Lung (tissue), 12 donors: ENCODE measurements around the gene TRPC4AP. TPM values are rescaled to one million over a fixed set of nuclear protein-coding genes. Genes with fewer than 3 reads are reported as not detected.

Experiments used
- ATAC-seq: fragments of 200-7000 bp; cut with Tn5 transposase; one replicate; pipeline ENCODE4 v1.9.1; 2020; ENCODE audit warnings: moderate number of reproducible peaks; ENCODE audit not compliant: insufficient read depth, low FRiP score
- DNase-seq, 3 donors: peaks; one replicate each; pipeline ENCODE4 v3.0.0-alpha.2; 2013 to 2017
- H3K27ac ChIP-seq, 2 donors: one replicate each; pipeline ENCODE4 v1.5.1; 2013; ENCODE audit warnings: mild to moderate bottlenecking in 2 of 2, moderate library complexity in 2 of 2, control low read depth in 1 of 2, inconsistent platforms in 1 of 2, low read depth in 1 of 2, low read length in 1 of 2
- H3K27me3 ChIP-seq, 3 donors: one replicate each; pipeline ENCODE4 v1.5.1; 2013; ENCODE audit warnings: low read length in 2 of 3; ENCODE audit not compliant: control insufficient read depth in 3 of 3, insufficient read depth in 3 of 3
- H3K36me3 ChIP-seq, 4 donors: one replicate each; pipeline ENCODE4 v1.5.1; 2013; ENCODE audit warnings: low read length in 4 of 4, mild to moderate bottlenecking in 1 of 4, moderate library complexity in 1 of 4; ENCODE audit not compliant: control insufficient read depth in 4 of 4, insufficient read depth in 4 of 4
- H3K4me1 ChIP-seq, 5 donors: one replicate each; pipeline ENCODE4 v1.5.1; 2013; ENCODE audit warnings: low read length in 5 of 5, mild to moderate bottlenecking in 2 of 5, moderate library complexity in 1 of 5; ENCODE audit not compliant: control insufficient read depth in 5 of 5, insufficient read depth in 5 of 5
- H3K4me3 ChIP-seq: one replicate; pipeline ENCODE4 v1.5.1; 2013; ENCODE audit warnings: mild to moderate bottlenecking, control low read depth, moderate library complexity
- H3K9ac ChIP-seq, 2 donors: one replicate each; pipeline ENCODE4 v1.5.1; 2013; ENCODE audit warnings: low read length in 2 of 2, control low read depth in 1 of 2; ENCODE audit not compliant: insufficient read depth in 1 of 2
- H3K9me3 ChIP-seq, 4 donors: one replicate each; pipeline ENCODE4 v1.5.1; 2013; ENCODE audit warnings: low read length in 3 of 4, mild to moderate bottlenecking in 1 of 4, moderate library complexity in 1 of 4; ENCODE audit not compliant: control insufficient read depth in 4 of 4, insufficient read depth in 3 of 4
- WGBS, 2 donors: extraction: QIAGEN DNeasy Blood & Tissue Kit; methylation state at CpG; one replicate each; pipeline ENCODE4 v1.1.7; 2013; 5-methylcytosine and 5-hydroxymethylcytosine counted together
- polyA plus RNA-seq, 2 donors: library from polyadenylated mRNA; stranded (reverse); fragments of 200-250 nt; gene quantifications; one replicate each; pipeline ENCODE4 v1.2.1, GENCODE V29; 2013
- total RNA-seq, 2 donors: library from RNA; depleted of rRNA in 1 of 2; stranded (reverse); fragments of >200 nt in 1 of 2; gene quantifications; one replicate each; pipeline ENCODE4 v1.2.1, GENCODE V29; 2014 to 2021
- TF ChIP-seq, protein P1 (sequence below): IDR thresholded peaks from 2 replicates; pipeline ENCODE4 v1.5.1; 2012; ENCODE audit warnings: mild to moderate bottlenecking; ENCODE audit errors: control extremely low read depth, extremely low read depth
- donor health status: control.
- donor health status: control.
- donor health status: Bipolar disorder and iron deficiency.
- donor health status: healthy.
- donor health status: DM: yes; HTN: yes; CAD: no.

The TRPC4AP gene
- total and polyA plus RNA-seq, 4 donors, result 37.6 to 62.5 (median 50.2) TPM

DNA sequence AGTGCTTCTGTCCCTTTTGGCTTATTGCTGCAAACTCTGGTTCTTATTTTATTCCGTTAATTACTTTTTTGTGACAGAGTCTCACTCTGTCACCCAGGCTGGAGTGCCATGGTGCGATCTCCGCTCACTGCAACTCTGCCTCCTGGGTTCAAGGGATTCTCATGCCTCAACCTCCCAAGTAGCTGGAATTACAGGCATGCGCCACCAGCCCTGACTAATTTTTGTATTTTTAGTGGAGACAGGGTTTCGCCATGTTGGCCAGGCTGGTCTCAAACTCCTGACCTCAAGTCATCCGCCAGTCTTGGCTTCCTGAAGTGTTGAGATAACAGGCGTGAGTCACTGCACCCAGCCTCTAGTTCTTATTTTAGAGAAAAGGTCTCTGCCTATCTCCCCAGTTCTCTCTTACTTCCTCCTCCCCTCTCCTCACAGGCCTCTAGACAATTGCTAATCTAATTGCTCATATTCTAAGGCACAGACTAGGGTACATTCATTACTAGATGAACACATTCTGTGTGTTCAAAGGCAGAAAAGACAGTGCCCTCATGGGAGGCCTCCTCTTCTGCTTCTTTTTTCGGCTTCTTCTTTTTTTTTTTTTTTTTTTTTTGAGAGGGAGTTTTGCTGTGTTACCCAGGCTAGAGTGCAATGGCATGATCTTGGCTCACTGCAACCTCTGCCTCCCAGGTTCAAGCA is 27.6 kb upstream of the TRPC4AP start:
- no peak overlapping the region for H3K9ac ChIP-seq
- ATAC-seq (peak; percentile 41), DNase-seq (no peak)
- 77 to 81% methylated on average over 8 of the region's 8 CpGs for WGBS, 2 donors
- H3K9me3 ChIP-seq, result no peaks in the 10 kb centered on the region
- H3K27me3 ChIP-seq, result no peaks in the 10 kb centered on the region
- TF ChIP-seq, protein P1, sequence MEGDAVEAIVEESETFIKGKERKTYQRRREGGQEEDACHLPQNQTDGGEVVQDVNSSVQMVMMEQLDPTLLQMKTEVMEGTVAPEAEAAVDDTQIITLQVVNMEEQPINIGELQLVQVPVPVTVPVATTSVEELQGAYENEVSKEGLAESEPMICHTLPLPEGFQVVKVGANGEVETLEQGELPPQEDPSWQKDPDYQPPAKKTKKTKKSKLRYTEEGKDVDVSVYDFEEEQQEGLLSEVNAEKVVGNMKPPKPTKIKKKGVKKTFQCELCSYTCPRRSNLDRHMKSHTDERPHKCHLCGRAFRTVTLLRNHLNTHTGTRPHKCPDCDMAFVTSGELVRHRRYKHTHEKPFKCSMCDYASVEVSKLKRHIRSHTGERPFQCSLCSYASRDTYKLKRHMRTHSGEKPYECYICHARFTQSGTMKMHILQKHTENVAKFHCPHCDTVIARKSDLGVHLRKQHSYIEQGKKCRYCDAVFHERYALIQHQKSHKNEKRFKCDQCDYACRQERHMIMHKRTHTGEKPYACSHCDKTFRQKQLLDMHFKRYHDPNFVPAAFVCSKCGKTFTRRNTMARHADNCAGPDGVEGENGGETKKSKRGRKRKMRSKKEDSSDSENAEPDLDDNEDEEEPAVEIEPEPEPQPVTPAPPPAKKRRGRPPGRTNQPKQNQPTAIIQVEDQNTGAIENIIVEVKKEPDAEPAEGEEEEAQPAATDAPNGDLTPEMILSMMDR, result no peak
- peak overlapping the region in 1 of 2 donors; percentile 4 for H3K27ac ChIP-seq
- no peaks in the 10 kb centered on the region for H3K4me1 ChIP-seq
- H3K4me3 ChIP-seq, result no peak overlapping the region
- peaks cover 7 to 43% (median 23%) of the 10 kb centered on the region in 4 donors for H3K36me3 ChIP-seq

DNA sequence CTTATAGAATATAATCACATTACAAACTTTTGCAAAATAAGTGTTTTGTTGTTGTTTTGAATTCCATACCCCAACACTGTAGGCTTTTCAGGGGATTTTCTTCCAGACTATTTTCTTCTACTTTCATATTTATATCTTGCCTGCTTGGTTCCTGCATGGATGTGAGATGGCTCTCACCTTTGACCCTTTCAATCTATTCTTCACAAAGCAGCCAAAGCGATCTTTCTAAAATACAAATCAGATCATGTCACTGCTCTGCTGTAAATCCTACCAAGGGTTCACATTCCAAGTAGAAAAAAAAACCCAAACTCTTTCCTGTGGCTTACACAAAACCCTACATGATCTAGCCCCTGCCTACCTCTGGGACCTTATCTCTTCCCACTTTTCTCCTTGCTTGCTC is 25.0 kb upstream of the TRPC4AP start:
- Histone ChIP-seq H3K36me3 (peaks cover 4 to 35% (median 21%) of the 10 kb centered on the region in 4 donors), H3K9ac (no peak overlapping the region), H3K4me3 (no peak overlapping the region), H3K9me3 (no peaks in the 10 kb centered on the region), H3K4me1 (no peaks in the 10 kb centered on the region), H3K27ac (no peak overlapping the region), H3K27me3 (no peaks in the 10 kb centered on the region)
- ATAC-seq (no peak), DNase-seq (no peak)
- TF ChIP-seq, protein P1, result no peak
- 93 to 95% methylated on average over 1 of the region's 1 CpG for WGBS, 2 donors

DNA sequence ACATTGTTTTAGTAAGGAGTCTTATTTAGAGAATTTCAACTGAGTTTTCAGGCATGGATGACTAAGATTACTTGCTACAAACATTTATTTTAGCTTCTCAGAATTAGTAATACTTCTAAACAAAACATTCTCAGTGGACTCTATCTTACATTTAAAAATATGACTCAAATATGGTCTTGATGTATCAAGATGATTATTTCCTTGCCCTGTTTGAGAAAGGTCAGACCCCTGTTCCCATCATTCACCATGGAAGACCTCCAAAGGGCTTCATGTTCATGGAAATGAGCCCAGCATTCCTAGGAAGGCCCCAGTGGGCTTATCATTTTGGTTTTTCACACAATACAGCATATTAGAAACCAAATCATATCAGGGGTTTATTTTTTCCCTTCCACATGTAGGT is 24.6 kb upstream of the TRPC4AP start:
- Histone ChIP-seq H3K9ac (no peak overlapping the region), H3K4me1 (no peaks in the 10 kb centered on the region), H3K27me3 (no peaks in the 10 kb centered on the region), H3K4me3 (no peak overlapping the region), H3K9me3 (no peaks in the 10 kb centered on the region), H3K27ac (no peak overlapping the region), H3K36me3 (peaks cover 4 to 35% (median 20%) of the 10 kb centered on the region in 4 donors)
- DNase-seq (no peak), ATAC-seq (no peak)
- TF ChIP-seq, protein P1, result no peak

DNA sequence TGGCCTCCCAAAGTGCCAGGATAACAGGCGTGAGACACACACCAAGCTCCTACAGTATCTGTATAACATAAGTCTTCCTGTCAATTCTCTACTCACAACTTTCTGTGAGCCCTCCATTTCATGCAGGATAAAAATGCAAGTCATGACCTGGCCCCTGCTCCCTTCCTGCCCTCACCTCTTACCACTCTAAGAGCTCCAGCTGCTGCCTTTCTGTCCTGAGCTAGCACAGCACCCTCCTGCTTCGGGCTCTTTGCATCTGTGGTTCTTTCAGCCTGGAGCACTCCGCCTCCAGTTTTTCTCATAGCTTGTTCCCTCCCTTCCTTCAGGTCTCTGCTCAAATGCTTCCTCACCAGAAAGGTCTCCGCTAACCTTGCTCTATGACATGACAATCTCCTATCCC is 23.7 kb upstream of the TRPC4AP start:
- no peaks in the 10 kb centered on the region for H3K9me3 ChIP-seq
- 66 to 82% methylated on average over 4 of the region's 4 CpGs for WGBS, 2 donors
- no peak overlapping the region for H3K4me3 ChIP-seq
- peaks cover 4 to 28% (median 16%) of the 10 kb centered on the region in 4 donors for H3K36me3 ChIP-seq
- TF ChIP-seq, protein P1, result no peak
- DNase-seq (no peak), ATAC-seq (no peak)
- H3K4me1 ChIP-seq, result peaks cover 0 to 2% (median 0%) of the 10 kb centered on the region in 5 donors
- H3K27me3 ChIP-seq, result no peaks in the 10 kb centered on the region
- H3K9ac ChIP-seq, result no peak overlapping the region
- no peak overlapping the region for H3K27ac ChIP-seq
